HL-60/S4 treated with retinoic acid at 250 ng/mL for 4 days and 3 days (cell line): ENCODE data around the gene SCN4A.
"Not testable (repeated sequence)": the region's sequence is repeated elsewhere in the genome, so short reads cannot be mapped to it uniquely, and the experiment has no call there.

Experiments used
- in situ Hi-C: fragments of 300-500 bp; cut with MboI; formaldehyde crosslinking; loops from 2 replicates; pipeline ENCODE4 v1.7.0; 2022; ENCODE audit warnings: low sequenced_read_pairs

Gene SCN4A

DNA sequence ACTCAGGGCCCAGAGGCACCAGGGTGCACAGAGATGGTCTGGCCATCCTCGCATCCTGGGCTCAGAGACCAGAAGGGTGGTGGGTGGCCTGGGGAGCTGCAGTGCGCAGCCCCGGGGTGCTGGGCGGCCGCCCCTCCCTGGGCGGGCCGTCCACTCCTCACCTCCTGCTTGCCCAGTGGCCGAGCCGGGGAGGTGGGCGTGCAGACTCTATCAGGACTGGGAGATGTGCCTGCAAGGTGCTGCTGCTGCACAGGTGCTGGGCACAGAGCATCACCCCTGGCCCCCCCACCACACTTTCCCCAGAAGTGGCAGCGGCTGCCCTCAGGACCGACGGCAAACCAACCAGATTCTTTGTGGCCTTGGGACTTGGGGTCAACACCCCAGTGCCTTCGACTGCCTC, at the start of gene SCN4A:
Gene SCN4A (minus strand): TSS at position 123 of the 400 bp plus-strand sequence. CDS start 77 bp downstream, at position 46.
- in situ Hi-C loops = no loop called here

DNA sequence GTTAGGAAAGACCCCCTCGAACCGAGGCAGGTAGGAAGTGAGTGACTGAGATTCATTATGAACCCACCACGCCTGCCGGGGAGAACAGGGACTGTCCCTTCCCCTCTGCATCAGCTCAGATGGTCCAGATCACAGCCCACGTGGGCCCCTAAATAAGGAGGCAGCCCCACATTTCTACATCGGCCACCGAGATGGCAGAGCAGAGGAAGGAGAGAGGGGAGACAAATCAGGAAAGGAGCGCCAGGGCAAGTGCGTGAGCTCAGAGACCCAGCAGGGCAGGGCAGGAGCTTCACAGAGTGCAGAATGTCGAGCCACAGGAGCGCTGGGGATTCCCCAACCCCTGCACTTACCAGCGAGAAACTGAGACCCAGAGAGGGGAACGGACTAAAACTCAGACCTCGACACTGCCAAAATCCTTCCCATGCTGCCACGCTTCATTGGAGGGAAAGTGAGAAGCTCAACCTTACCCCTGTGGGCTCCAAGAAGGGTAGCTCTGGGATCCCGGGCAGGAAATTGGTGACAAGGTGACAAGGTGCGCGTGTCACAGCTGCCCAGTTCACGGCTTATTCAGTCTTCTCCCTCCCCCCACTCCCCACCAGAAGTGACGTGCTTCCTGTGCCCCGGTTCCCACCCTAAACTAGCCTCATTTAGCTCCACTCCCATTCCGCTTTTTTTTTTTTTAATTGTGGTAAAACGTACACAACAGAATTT, 47.5 kb upstream of the SCN4A start, which contains the start of gene ICAM2:
Gene ICAM2 (minus strand): TSS at position 578 of the 711 bp plus-strand sequence. CDS start 13,942 bp downstream, outside the sequence.
- in situ Hi-C loops = no loop called here

DNA sequence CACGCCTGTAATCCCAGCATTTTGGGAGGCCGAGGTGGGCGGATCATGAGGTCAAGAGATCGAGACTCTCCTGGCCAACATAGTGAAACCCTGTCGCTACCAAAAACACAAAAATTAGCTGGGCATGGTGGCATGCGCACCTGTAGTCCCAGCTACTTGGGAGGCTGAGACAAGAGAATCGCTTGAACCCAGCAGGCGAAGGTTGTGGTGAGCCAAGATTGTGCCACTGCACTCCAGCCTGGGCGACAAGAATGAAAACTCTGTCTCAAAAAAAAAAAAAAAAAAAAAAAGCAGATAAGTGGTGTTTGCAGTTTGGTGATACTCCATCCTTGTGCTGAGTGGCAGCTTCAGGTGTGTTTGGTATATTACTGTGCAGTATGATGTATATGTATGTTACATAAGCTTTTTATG, 46.8 kb upstream of the SCN4A start:
- in situ Hi-C loops = not testable (repeated sequence)

DNA sequence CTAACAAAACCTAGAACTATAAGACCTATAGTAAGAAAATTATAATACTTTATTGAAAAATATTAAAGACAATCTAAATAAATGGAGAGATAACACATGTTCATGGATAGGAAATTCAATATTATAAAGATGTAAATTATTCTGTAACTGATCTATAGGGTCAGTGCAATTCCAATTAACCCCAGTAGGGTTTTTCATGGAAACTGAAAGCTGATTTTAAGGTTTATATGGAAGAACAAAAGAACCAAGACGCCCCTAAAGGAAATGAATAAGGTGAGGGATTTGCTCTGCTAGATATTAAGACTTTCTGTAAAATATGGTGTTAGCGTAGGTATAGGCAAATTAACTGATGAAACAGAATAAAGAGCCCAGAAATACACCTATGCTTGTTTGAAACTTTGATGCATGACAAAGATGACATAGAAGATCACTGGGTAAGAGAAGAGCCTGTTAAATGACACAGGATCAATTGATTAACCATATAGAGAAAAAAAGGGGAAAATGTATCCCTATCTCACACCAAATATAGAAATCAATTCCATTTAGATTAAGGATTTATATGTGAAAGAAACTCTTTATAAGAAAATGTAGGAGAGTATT, 44.8 kb upstream of the SCN4A start:
- in situ Hi-C loops = no loop called here

DNA sequence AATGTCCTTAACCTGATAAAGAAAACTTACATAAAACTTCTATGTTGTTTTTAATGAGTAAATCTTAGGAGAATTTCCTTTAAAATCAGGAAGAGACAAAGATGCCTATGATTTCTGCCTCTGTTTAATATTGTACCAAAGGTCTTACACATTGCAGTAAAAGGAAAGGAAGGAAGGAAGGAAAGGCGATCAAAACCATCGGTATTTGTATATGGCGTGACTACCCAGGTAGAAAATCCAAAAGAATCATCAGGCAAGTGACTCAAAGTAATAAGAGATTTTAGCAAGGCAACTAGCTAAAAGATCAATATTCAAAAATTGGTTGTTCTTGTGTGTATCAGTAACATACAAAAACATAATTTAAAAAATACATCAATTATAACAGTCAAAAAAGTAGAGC, 44.3 kb upstream of the SCN4A start:
- in situ Hi-C loops = no loop called here

DNA sequence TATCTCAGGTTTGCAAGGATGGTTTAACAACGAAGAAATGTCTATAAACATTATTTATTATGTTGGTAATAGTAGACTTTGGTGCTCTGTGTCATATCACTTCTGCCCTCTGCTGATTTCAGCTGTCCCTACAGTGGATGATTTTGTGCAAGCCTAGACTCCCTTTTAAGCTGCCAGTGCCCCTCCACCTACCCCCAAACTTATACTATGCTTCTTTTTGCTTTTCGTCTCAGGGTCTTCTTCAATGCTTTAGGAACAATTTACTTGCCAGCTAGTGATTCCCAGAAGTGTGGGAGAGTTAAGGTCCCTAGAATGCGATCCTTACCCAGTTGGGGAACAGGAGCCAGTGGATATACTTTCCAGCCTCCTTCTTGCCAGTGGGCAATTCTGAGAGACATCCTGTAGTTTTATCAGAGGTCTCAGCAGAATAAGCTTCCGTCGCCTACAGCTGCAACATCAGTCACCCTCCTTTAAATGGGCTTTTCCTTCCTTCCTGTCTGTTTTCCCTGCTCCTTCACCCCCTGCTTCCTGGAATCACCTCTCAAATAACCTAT, 43.6 kb upstream of the SCN4A start:
- in situ Hi-C loops = no loop called here

DNA sequence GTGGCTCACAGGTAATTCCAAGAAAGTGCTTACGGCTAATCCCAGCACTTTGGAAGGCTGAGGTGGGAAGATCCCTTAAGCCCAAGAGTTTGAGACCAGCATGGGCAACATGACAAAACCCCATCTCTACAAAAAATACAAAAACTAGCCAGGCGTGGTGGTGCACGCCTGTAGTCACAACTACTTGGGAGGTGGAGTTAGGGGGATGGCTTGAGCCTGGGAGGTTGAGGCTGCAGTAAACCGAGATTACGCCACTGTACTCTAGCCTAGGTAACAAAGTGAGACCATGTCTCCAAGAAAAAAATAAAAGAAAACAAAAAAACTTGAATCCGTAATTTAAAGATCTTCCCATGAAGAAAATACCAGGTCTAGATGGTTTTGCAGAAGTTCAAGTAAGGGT, 42.7 kb upstream of the SCN4A start:
- in situ Hi-C loops = no loop called here

DNA sequence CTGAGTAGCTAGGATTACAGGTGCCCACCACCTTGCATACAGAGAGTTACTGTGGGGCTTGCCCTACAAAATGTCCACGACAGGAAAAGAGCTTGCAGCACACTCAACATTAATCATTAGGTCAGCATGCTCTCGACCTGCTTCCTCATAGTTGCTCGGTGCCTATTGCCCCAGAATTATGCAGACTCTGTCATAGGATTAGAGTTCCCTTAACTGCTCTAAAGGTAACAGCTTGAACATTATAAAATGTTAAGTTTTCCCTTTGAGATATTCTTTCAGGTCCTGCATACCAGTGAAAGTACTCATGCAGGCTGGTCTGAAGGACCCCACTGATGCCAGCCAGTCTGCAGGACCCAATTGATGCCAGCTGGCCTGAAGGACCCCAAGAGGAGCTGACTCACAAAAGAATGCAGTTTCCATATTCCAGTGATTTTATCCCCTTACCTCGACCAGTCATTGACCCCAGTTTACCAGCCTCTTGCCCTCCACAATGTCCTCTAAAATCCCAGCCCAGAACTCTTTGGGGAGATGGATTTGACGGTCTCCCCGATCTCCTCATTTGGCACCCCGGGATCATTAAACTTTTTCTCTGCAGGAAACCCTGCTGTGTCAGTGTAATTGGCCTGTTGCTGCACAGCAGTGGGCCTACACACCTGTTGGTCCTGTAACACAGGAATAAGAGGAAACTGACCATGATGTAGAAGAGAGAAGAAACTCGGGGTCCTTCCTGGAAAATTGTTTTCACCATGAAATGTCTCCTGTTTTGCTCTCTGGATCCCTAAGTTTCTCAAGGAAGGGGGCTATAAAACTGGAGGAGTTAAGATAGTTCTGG, 37.1 kb upstream of the SCN4A start:
- in situ Hi-C loops = no loop called here

DNA sequence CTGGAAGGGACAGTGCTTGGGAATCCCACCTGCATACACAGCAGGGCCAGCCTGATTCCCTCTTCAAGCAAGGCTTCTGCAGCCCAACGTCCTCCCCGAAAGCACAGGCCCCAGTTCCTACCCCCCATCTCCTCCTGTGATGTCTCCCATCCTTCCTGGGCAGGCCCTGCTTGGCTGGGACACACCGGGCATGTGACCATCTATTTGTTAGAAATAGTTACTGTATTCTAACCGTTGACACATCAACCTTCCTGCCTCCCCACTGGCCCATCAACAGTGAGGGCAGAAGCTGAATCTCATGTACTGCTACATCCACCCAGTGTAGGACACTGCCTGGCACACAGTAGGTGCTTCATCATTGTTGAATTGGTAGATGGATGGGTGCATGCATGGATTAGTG, 36.1 kb upstream of the SCN4A start:
- in situ Hi-C loops = no loop called here

DNA sequence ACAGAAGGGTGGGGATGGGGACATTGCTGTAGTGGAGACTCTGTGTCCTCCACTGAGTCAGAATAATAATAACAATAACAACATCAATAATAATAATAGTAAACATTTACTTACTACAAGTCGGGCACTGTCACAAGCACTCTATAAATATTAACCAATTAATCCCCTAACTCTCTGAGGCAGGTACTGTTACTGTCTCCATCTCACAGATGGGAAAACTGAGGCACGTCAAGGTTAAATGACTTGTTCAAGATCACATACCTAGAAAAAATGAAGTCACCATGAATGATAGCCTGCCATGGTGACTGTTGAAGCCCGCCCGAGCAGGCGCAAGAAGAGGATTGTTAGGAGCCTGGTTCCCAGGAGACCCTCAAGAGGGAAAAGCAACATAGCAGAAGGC, 35.6 kb upstream of the SCN4A start:
- in situ Hi-C loops = no loop called here

DNA sequence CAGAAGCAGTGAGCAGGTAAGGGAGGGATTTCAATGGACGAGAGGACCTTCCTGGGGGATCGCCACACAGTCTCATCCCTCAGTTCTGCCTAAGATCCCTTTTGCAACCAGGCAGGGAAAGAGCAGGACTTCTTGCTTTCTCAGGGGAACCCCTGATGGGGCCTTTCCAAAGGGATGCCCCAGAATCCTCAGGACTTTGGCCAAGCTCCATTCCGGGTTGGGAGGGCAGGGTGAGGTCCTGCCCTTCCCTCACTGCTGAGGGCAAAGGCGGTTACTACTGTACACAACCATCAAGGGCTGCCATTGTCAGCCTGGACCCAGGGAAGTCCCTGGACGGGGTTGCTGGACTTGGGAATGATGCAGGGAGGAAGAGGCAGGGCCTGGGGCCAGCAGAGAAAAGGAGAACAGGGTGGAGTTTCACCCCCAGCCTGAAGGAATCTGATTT, 35.1 kb upstream of the SCN4A start:
- in situ Hi-C loops = no loop called here

DNA sequence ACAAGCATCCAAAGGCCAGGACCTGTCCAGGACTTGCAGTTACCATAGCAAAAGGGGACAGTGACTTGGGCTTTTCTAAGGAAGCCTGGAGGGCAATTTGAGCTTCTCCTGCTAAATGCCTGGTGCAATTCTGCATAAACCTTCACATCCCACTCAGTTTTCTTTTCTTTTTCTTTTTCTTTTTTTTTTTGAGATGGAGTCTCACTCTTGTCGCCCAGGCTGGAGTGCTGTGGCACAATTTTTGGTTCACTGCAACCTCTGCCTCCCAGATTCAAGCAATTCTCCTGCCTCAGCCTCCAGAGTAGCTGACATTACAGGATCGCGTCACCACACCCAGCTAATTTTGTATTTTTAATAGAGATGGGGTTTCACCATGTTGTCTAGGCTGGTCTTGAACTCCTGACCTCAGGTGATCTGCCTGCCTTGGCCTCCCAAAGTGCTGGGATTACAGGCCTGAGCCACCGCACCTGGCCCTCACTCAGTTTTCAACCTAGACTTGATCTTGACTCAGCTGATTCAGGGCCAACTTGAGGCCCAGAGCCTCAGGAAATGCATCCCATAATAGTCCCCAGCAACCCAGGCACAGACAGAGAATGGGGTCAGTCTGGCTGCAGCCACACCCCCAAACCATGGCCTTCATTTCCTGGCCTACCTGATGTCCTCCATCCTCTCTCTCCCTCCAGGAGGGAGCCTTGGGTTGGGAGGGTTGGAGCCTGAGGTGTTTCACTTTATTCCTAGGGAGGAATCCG, 34.5 kb upstream of the SCN4A start:
- in situ Hi-C loops = not testable (repeated sequence)

DNA sequence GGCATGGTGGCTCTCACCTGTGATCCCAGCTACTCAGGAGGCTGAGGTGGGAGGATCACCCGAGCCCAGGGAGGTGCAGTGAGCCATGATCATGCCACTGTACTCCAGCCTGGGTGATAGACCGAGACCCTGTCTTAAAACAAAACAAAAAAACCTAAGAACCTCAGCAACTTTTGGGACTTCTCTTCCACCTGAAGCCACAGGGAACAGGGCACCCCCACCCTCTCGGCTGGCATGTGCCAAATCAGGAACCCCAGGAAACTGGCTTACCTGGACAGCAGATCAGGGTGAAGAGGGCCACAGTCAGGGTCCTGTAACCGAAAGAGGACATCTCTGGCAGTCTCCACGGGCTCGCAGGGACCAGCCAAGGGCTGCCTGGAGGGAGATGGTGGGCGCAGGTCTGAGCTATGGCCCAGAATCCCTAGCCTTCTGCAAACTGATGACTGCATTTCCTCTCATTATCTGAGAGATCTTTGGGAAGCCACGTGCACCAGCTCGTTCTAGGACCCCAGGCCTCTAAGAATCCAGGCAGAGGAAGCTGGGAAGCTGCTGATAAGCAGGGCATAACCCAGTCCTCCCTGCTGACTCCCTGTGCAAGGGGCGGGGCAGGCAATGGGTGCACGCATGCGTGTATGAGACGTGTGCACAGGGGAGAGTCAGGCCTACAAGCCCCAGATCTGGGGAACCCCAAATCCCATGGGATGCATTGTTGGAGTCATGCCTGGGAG, 33.8 kb upstream of the SCN4A start:
- in situ Hi-C loops = no loop called here

DNA sequence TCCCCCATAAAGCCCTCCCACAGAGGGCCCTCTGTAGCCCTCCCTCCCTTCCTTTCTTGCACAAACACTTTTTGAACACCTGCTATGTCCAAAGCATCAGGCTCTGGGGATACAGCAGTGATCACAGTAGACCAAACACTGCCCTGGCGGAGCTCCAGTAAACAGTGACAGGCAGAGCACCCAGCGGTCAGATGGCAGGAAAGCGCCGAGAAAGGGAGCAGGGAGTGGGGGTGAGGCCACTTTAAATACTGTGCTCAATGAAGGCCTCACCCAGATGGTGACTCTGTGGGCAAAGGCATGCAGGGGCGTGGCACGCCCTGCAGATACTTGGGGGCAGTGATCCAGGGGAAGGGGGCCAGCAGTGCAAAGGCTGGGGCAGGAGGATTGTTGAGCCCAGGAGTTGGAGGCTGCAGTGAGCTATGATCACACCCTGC, 33.0 kb upstream of the SCN4A start:
- in situ Hi-C loops = no loop called here

DNA sequence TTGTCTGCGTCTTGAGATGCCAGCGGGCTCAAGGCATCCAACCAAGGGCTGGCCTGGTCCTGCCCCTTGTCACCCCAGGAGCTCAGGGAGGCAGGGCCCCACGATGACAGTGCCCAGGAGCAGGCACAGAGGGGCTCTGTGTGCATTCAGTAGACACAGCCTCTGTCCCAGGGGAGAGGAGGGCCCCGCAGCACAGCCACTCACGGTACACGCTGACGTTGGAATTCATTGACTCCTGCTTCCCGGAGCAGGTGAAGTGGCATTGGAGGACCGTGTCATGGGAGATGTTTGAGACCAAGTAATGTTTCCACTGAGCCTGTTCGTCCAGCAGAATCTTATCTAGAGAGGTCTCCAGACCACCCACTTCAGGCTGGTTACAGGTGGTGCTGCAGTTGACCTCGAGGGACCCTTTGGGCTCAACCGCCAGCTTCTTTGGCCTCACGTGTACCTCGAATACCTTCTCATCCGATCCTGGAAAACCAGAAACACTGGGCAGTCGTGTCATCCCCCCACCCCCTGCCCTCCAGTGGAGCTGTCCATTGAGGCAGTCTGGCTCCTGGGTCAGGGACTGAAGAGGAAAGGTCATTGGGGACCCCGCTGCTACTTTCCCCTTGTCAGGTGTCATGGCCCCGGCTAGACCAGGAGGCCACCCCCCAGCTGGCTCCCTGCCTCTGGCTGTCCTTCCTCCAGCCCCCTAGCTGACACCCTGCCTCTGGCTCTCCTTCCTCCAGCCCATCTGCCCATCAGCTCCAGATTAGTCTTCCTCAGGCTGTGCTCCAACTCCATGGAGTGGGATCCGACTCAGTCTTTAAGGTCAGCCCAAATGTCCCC, 32.4 kb upstream of the SCN4A start:
- in situ Hi-C loops = no loop called here

DNA sequence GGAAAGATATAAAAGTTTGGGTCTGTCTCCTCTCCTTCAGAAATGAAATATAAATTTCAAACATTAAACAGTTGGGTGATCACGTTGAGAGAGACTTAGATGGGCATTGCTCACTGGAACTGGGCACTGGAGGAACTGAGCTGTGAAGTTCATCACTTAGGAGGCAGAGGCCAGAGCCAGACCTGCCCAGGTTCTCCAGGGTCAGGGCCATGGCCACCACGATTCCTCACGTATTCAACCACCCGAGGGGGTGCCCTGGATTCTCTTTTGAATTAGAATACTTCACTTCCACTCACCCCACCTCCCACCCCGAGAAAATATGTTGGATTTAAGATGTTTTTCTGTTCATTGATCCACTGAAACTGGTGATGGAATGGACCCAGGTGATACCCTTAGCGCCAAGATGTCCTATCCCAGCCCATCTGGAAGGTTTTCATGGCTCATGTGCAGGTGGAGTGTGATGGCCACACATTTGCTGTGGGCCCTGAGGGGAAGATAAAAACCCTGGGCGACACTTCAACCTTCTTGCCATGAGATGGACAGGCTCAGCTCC, 31.6 kb upstream of the SCN4A start:
- in situ Hi-C loops = no loop called here

DNA sequence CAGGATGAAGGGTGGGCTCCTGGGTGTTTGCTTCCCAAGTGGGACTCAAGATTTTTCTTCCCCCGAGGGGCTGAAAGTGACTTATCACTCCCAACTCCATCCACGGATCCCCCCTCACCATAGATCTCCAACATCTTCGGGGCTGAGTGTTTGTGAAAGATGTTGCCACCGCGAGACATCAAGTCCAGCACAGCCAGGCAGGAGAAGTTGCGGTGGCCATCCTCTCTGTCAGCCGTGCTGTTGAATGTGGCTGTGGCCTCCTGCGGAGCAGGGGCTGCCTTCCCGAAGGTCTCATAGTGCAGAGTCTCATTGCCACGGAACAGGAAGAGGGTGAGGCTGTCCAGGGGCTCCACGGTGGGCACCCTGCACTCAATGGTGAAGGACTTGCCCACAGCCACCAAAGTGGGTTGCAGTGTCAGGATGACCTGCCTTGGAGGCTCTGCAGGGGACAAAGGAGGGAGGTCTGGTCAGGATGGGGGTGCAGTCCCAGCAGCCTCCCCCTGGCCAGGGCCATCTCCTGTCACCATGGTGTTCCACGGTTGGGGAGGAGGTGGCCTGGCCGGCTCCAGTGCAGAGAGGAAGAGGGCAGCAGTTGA, 30.9 kb upstream of the SCN4A start:
- in situ Hi-C loops = no loop called here
